Body of pancreas (tissue), 4 donors: Measurements from ENCODE around the gene KIAA0319L. TPM values are rescaled to one million over a fixed set of nuclear protein-coding genes. Genes with fewer than 3 reads are reported as not detected.

ENCODE experiments used
- ATAC-seq: fragments of 150-250 bp; one replicate; pipeline ENCODE4 v1.9.1; 2016
- DNase-seq, 4 donors: peaks; one replicate each; pipeline ENCODE4 v3.0.0-alpha.2; 2019
- H3K27ac ChIP-seq, 4 donors: fragments of 200-600 bp; sonication (generic); 1 replicate in 3 of 4; 2 replicates in 1 of 4; pipeline versions ENCODE4 v1.5.1 to v1.6.1; 2016 to 2019; ENCODE audit warnings: mild to moderate bottlenecking in 1 of 4, mixed read lengths in 1 of 4, moderate library complexity in 1 of 4
- H3K27me3 ChIP-seq, 2 donors: fragments of 200-600 bp; sonication (generic); one replicate each; pipeline ENCODE4 v1.6.0; 2016; ENCODE audit warnings: mild to moderate bottlenecking in 1 of 2
- H3K36me3 ChIP-seq, 2 donors: fragments of 200-600 bp; sonication (generic); replicated peaks in 1 of 2; 2 replicates each; pipeline ENCODE4 v1.5.1; 2016; ENCODE audit warnings: low read depth in 2 of 2; ENCODE audit not compliant: insufficient read depth in 1 of 2
- H3K4me1 ChIP-seq: fragments of 200-600 bp; sonication (generic); one replicate; pipeline ENCODE4 v1.6.0; 2016
- H3K4me3 ChIP-seq, 2 donors: fragments of 200-600 bp; sonication (generic); 1 replicate in 1 of 2; 2 replicates in 1 of 2; pipeline ENCODE4 v1.5.1; 2016 to 2019
- H3K9me3 ChIP-seq, 3 donors: fragments of 200-600 bp; sonication (generic); 1 replicate in 2 of 3; 2 replicates in 1 of 3; pipeline ENCODE4 v1.5.1; 2016
- POLR2A ChIP-seq, 3 donors: fragments of 450-650 bp; IDR thresholded peaks; one replicate each; pipeline ENCODE4 v1.6.1; 2016; ENCODE audit warnings: antibody characterized with exemption in 3 of 3, mild to moderate bottlenecking in 2 of 3
- WGBS, 2 donors: methylation state at CpG; one replicate each; pipeline ENCODE4 v1.1.5; 2017; 5-methylcytosine and 5-hydroxymethylcytosine counted together
- intact Hi-C: fragments of 100-400 bp; cut with DNase I; formaldehyde crosslinking; loops from one replicate; pipeline ENCODE4 v1.15.1; 2023
- total RNA-seq, 2 donors: library from RNA; depleted of rRNA; stranded (reverse); fragments of >200 nt; gene quantifications; one replicate each; pipeline ENCODE4 v1.1.0, GENCODE V29; 2016
- TF ChIP-seq, protein P1 (sequence below), 7 experiments: fragments of 450-650 bp in 4 of 7; fragments of 200-600 bp in 3 of 7; sonication (generic) in 3 of 7; IDR thresholded peaks; one replicate each; pipeline ENCODE4 v1.5.1; 2016 to 2019; ENCODE audit warnings: antibody characterized with exemption in 7 of 7

Gene KIAA0319L
- total RNA-seq, 2 donors from 2014 or later, result 61.0 to 74.5 TPM

GRCh38 chr1:35443768-35444518 is 113.3 kb downstream of the KIAA0319L start:
- no peak for ATAC-seq
- H3K27me3 ChIP-seq, result no peaks in the 10 kb centered on the region
- intact Hi-C loops, result no loop called here
- H3K4me1 ChIP-seq, result peaks cover 18% of the 10 kb centered on the region
- TF ChIP-seq, protein P1, sequence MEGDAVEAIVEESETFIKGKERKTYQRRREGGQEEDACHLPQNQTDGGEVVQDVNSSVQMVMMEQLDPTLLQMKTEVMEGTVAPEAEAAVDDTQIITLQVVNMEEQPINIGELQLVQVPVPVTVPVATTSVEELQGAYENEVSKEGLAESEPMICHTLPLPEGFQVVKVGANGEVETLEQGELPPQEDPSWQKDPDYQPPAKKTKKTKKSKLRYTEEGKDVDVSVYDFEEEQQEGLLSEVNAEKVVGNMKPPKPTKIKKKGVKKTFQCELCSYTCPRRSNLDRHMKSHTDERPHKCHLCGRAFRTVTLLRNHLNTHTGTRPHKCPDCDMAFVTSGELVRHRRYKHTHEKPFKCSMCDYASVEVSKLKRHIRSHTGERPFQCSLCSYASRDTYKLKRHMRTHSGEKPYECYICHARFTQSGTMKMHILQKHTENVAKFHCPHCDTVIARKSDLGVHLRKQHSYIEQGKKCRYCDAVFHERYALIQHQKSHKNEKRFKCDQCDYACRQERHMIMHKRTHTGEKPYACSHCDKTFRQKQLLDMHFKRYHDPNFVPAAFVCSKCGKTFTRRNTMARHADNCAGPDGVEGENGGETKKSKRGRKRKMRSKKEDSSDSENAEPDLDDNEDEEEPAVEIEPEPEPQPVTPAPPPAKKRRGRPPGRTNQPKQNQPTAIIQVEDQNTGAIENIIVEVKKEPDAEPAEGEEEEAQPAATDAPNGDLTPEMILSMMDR (IDR thresholded peaks at IDR 0.05), result no peak
- no peak for TF ChIP-seq POLR2A (IDR thresholded peaks at IDR 0.05)
- H3K36me3 ChIP-seq, result peaks cover 0 to 32% of the 10 kb centered on the region in 2 donors
- 86 to 90% methylated on average over 5 of the region's 5 CpGs for WGBS, 2 donors
- no peaks in the 10 kb centered on the region for H3K9me3 ChIP-seq
- no peak overlapping the region for H3K4me3 ChIP-seq
- DNase-seq, result no peak
- no peak overlapping the region for H3K27ac ChIP-seq

DNA sequence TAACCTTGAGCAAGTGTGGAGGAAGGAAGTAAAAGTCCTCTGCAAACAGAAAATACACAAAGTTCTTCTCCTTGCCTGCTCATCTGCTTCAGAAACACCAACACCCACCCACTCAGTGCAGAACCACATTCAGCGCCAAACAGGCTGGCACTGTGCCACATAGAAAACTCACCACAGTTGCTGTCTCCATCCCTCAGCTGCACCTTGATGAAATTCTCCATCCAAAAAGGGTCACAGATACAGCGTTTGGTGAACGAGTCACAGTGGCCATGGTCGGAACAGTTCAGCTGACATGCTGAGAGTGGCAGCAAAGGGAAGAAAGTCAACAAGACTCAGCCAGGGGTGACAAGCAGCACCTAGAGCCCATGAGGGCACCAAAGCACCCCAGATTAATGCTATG is 114.5 kb downstream of the KIAA0319L start:
- Histone ChIP-seq H3K4me3 (no peak overlapping the region), H3K9me3 (no peaks in the 10 kb centered on the region), H3K4me1 (peaks cover 6% of the 10 kb centered on the region), H3K27ac (no peak overlapping the region), H3K27me3 (no peaks in the 10 kb centered on the region), H3K36me3 (peaks cover 0 to 33% of the 10 kb centered on the region in 2 donors)
- TF ChIP-seq POLR2A (IDR thresholded peaks at IDR 0.05), result no peak
- no peak for DNase-seq
- intact Hi-C loops, result no loop called here
- ATAC-seq, result no peak
- WGBS, 2 donors, result 66 to 89% methylated on average over 4 of the region's 4 CpGs

GRCh38 chr1:35441926-35442579 is 115.2 kb downstream of the KIAA0319L start:
- Histone ChIP-seq H3K36me3 (peaks cover 0 to 34% of the 10 kb centered on the region in 2 donors), H3K27ac (no peak overlapping the region), H3K4me3 (no peak overlapping the region), H3K4me1 (no peaks in the 10 kb centered on the region), H3K9me3 (no peaks in the 10 kb centered on the region), H3K27me3 (no peaks in the 10 kb centered on the region)
- TF ChIP-seq, protein P1 (IDR thresholded peaks at IDR 0.05), result no peak
- no peak for ATAC-seq
- DNase-seq, result no peak
- intact Hi-C loops, result no loop called here
- WGBS, 2 donors, result 81 to 91% methylated on average over 8 of the region's 8 CpGs

GRCh38 chr1:35439626-35440025 is 117.6 kb downstream of the KIAA0319L start:
- no peaks in the 10 kb centered on the region for H3K27me3 ChIP-seq
- intact Hi-C loops, result no loop called here
- WGBS, 2 donors, result 93 to 100% methylated on average over 1 of the region's 1 CpG
- ATAC-seq (no peak), DNase-seq (no peak)
- no peak overlapping the region for H3K27ac ChIP-seq
- peaks cover 0 to 51% of the 10 kb centered on the region in 2 donors for H3K36me3 ChIP-seq
- no peak overlapping the region for H3K4me3 ChIP-seq
- no peak for TF ChIP-seq POLR2A (IDR thresholded peaks at IDR 0.05)
- TF ChIP-seq, protein P1 (IDR thresholded peaks at IDR 0.05), result no peak
- no peaks in the 10 kb centered on the region for H3K9me3 ChIP-seq
- H3K4me1 ChIP-seq, result no peaks in the 10 kb centered on the region

DNA sequence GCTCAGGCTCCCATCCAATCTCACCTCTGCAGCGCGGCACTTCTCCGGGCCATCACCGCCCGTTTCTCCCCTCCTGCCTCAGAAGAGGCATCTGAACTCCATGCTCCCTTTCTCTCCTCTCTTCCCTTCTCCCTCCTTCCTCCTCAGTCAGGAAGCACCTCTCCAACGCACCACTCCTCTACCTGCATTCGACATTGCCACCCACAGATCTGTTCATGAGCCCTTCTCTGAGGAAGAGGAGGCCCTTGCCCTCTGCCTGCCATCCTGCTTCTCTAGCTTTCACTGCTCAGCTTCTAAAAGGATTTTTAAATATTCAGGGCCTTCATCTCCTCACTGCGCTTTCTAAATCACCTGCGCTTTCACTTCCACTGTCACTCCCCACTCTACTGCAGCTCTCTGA is 120.0 kb downstream of the KIAA0319L start:
- WGBS, 2 donors, result 90 to 97% methylated on average over 9 of the region's 9 CpGs
- Histone ChIP-seq H3K27me3 (no peaks in the 10 kb centered on the region), H3K36me3 (peaks cover 0 to 47% of the 10 kb centered on the region in 2 donors), H3K27ac (no peak overlapping the region), H3K4me1 (no peaks in the 10 kb centered on the region), H3K9me3 (no peaks in the 10 kb centered on the region), H3K4me3 (no peak overlapping the region)
- DNase-seq (no peak), ATAC-seq (no peak)
- intact Hi-C loops, result no loop called here
- TF ChIP-seq, protein P1 (IDR thresholded peaks at IDR 0.05), result no peak
- no peak for TF ChIP-seq POLR2A (IDR thresholded peaks at IDR 0.05)
